IPS-18a (cell line): ENCODE results near the gene CTCF.

Experiments used
- H3K27ac ChIP-seq: one replicate; pipeline ENCODE4 v1.5.1; 2013; ENCODE audit warnings: low read length
- H3K27me3 ChIP-seq: one replicate; pipeline ENCODE4 v1.6.1; 2013; ENCODE audit warnings: mild to moderate bottlenecking, low read length; ENCODE audit not compliant: control insufficient read depth, insufficient read depth
- H3K36me3 ChIP-seq: one replicate; pipeline ENCODE4 v1.6.1; 2013; ENCODE audit warnings: low read depth, low read length; ENCODE audit not compliant: control insufficient read depth
- H3K4me1 ChIP-seq: one replicate; pipeline ENCODE4 v1.6.1; 2013; ENCODE audit warnings: low read depth, low read length; ENCODE audit not compliant: control insufficient read depth
- H3K4me3 ChIP-seq: one replicate; pipeline ENCODE4 v1.5.1; 2013; ENCODE audit warnings: low read length
- H3K9ac ChIP-seq: one replicate; pipeline ENCODE4 v1.6.1; 2013; ENCODE audit warnings: mild to moderate bottlenecking, low read length, moderate library complexity
- H3K9me3 ChIP-seq: one replicate; pipeline ENCODE4 v1.6.1; 2013; ENCODE audit warnings: low read depth, low read length; ENCODE audit not compliant: control insufficient read depth

The CTCF gene

GRCh38 chr16:67658849-67659674 is 96.7 kb downstream of the CTCF start:
- H3K4me3 ChIP-seq = peak overlapping the region; percentile 99
- H3K27ac ChIP-seq = no peak overlapping the region
- H3K9ac ChIP-seq = peak overlapping the region; percentile 84
- H3K27me3 ChIP-seq = peaks cover 22% of the 10 kb centered on the region
- no peaks in the 10 kb centered on the region for H3K4me1 ChIP-seq
- H3K36me3 ChIP-seq = no peaks in the 10 kb centered on the region
- no peaks in the 10 kb centered on the region for H3K9me3 ChIP-seq

- H3K4me1 ChIP-seq = no peaks in the 10 kb centered on the region
- no peaks in the 10 kb centered on the region for H3K36me3 ChIP-seq
- peak within 1 kb of the TSS; percentile 84 for H3K9ac ChIP-seq
- peak within 1 kb of the TSS; percentile 99 for H3K4me3 ChIP-seq
- no peaks in the 10 kb centered on the region for H3K9me3 ChIP-seq
- peaks cover 14% of the 10 kb centered on the region for H3K27me3 ChIP-seq
- peak within 1 kb of the TSS; percentile 97 for H3K27ac ChIP-seq
These were observed 97.6 kb downstream of the CTCF start, which contains the start of gene ACD for GRCh38 chr16:67659675-67660563. TSS of gene ACD (minus strand) at chr16:67660260. CDS start at chr16:67660220, 40 bp downstream.

GRCh38 chr16:67660564-67661028 is 98.3 kb downstream of the CTCF start, which contains the start of gene PARD6A:
TSS of gene PARD6A (plus strand) at chr16:67660960. CDS start at chr16:67661039, 79 bp downstream.
- Histone ChIP-seq H3K36me3 (no peaks in the 10 kb centered on the region), H3K4me3 (peak within 1 kb of the TSS; percentile 99), H3K9me3 (no peaks in the 10 kb centered on the region), H3K9ac (peak within 1 kb of the TSS; percentile 84), H3K27ac (peak within 1 kb of the TSS; percentile 97), H3K4me1 (peaks cover under 1% of the 10 kb centered on the region), H3K27me3 (peaks cover 12% of the 10 kb centered on the region)

GRCh38 chr16:67661101-67661761 is 98.9 kb downstream of the CTCF start:
- no peak overlapping the region for H3K27ac ChIP-seq
- no peaks in the 10 kb centered on the region for H3K36me3 ChIP-seq
- peaks cover 3% of the 10 kb centered on the region for H3K4me1 ChIP-seq

GRCh38 chr16:67661886-67662652 is 99.7 kb downstream of the CTCF start:
- no peaks in the 10 kb centered on the region for H3K36me3 ChIP-seq
- peak overlapping the region; percentile 99 for H3K4me3 ChIP-seq
- peaks cover 13% of the 10 kb centered on the region for H3K27me3 ChIP-seq
- H3K9ac ChIP-seq = no peak overlapping the region
- H3K27ac ChIP-seq = no peak overlapping the region
- peaks cover 5% of the 10 kb centered on the region for H3K4me1 ChIP-seq
- no peaks in the 10 kb centered on the region for H3K9me3 ChIP-seq

More at GRCh38 chr16:67661101-67661761, 98.9 kb downstream of the CTCF start:
- Histone ChIP-seq H3K27me3 (peaks cover 12% of the 10 kb centered on the region), H3K4me3 (peak overlapping the region; percentile 99), H3K9ac (no peak overlapping the region), H3K9me3 (no peaks in the 10 kb centered on the region)

- Histone ChIP-seq H3K27me3 (peaks cover 17% of the 10 kb centered on the region), H3K9me3 (no peaks in the 10 kb centered on the region), H3K4me1 (peaks cover 9% of the 10 kb centered on the region), H3K27ac (no peak overlapping the region), H3K4me3 (no peak overlapping the region), H3K36me3 (no peaks in the 10 kb centered on the region), H3K9ac (no peak overlapping the region)
These were observed 100.3 kb downstream of the CTCF start for GRCh38 chr16:67662653-67663010.

- H3K9me3 ChIP-seq = no peaks in the 10 kb centered on the region
- no peaks in the 10 kb centered on the region for H3K36me3 ChIP-seq
- peaks cover 17% of the 10 kb centered on the region for H3K27me3 ChIP-seq
- no peak overlapping the region for H3K27ac ChIP-seq
- H3K4me3 ChIP-seq = no peak overlapping the region
- no peak overlapping the region for H3K9ac ChIP-seq
- peaks cover 9% of the 10 kb centered on the region for H3K4me1 ChIP-seq
These were observed 101.0 kb downstream of the CTCF start for GRCh38 chr16:67663151-67663876.

- H3K4me3 ChIP-seq = no peak overlapping the region
- no peaks in the 10 kb centered on the region for H3K36me3 ChIP-seq
- no peak overlapping the region for H3K9ac ChIP-seq
- H3K27ac ChIP-seq = no peak overlapping the region
- H3K4me1 ChIP-seq = peaks cover 9% of the 10 kb centered on the region
- no peaks in the 10 kb centered on the region for H3K9me3 ChIP-seq
- H3K27me3 ChIP-seq = peaks cover 17% of the 10 kb centered on the region
These were observed 101.5 kb downstream of the CTCF start for GRCh38 chr16:67663877-67664222.

- peaks cover 13% of the 10 kb centered on the region for H3K27me3 ChIP-seq
- H3K9ac ChIP-seq = no peak overlapping the region
- H3K36me3 ChIP-seq = no peaks in the 10 kb centered on the region
- H3K4me1 ChIP-seq = peaks cover 9% of the 10 kb centered on the region
- no peaks in the 10 kb centered on the region for H3K9me3 ChIP-seq
- no peak overlapping the region for H3K27ac ChIP-seq
- H3K4me3 ChIP-seq = no peak overlapping the region
These were observed 101.9 kb downstream of the CTCF start for GRCh38 chr16:67664258-67664657.

- H3K36me3 ChIP-seq = no peaks in the 10 kb centered on the region
- H3K4me1 ChIP-seq = peaks cover 9% of the 10 kb centered on the region
- no peak overlapping the region for H3K4me3 ChIP-seq
- H3K27me3 ChIP-seq = peaks cover 13% of the 10 kb centered on the region
- H3K9me3 ChIP-seq = no peaks in the 10 kb centered on the region
- no peak overlapping the region for H3K27ac ChIP-seq
- H3K9ac ChIP-seq = no peak overlapping the region
These were observed 102.5 kb downstream of the CTCF start for GRCh38 chr16:67664871-67665270.
